Measurements from ENCODE around the gene SAMD14.

- no peak for TF ChIP-seq CTCF (IDR thresholded peaks at IDR 0.05)
- TF ChIP-seq POLR2A (IDR thresholded peaks at IDR 0.05), result no peak
These were observed 49.9 kb downstream of the SAMD14 start for GRCh38 chr17:50080096-50080480.

Data from Peyer's patch (tissue), 4 donors.